AG04449 (cell line): ENCODE data around the gene TNS1.

Source experiments
- CTCF ChIA-PET: fragments of 350-600 bp; formaldehyde crosslinking; extraction: SDS; loops from one replicate; lab custom pipeline; 2021; ENCODE audit warnings: antibody characterized with exemption; lab: Yijun Ruan, JAX
- POLR2A ChIA-PET: fragments of 400-600, 350-600 bp; formaldehyde crosslinking; extraction: SDS; loops from one replicate; lab custom pipeline; 2020; ENCODE audit warnings: antibody characterized with exemption, inconsistent platforms; lab: Yijun Ruan, JAX
- DNase-seq: peaks from one replicate; pipeline ENCODE4 v3.0.0-alpha.2; 2010; ENCODE audit warnings: low read depth, low spot score
- H3K4me3 ChIP-seq: 2 replicates; pipeline ENCODE4 v1.5.1; 2011; ENCODE audit warnings: low read depth, mild to moderate bottlenecking, control low read depth, low read length
- TF ChIP-seq, protein P1 (sequence below): IDR thresholded peaks from one replicate; pipeline ENCODE4 v1.5.1; 2011; ENCODE audit warnings: mild to moderate bottlenecking, moderate library complexity, low read length, control low read depth, inconsistent platforms; ENCODE audit not compliant: insufficient read depth; ENCODE audit errors: missing control alignments

TNS1 gene

DNA sequence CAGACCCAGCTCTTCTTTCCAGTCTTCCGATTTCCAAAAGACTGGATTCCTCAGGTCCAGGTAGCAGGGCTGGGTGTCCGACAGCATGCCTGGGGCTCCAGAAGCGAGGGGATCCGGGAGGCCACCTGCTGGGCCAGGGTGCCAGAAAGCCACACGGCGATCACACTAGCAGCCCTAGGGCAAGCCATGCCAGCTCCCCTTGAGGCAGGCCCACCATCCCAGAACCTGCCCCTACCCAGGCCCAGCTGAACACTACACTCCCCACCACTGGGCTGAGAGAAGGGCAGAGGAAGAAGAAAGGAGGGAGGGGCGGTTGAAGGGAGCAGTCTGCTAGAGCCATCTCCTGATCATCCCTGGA lies 163.1 kb downstream of the TNS1 start:
- ChIA-PET POLR2A (no interaction called here), CTCF (interaction anchor here (1.6 kb wide), 1 partner anchor 9 kb away, joined by 4 read pairs; no protein-coding TSS in a partner anchor)
- TF ChIP-seq, protein P1, sequence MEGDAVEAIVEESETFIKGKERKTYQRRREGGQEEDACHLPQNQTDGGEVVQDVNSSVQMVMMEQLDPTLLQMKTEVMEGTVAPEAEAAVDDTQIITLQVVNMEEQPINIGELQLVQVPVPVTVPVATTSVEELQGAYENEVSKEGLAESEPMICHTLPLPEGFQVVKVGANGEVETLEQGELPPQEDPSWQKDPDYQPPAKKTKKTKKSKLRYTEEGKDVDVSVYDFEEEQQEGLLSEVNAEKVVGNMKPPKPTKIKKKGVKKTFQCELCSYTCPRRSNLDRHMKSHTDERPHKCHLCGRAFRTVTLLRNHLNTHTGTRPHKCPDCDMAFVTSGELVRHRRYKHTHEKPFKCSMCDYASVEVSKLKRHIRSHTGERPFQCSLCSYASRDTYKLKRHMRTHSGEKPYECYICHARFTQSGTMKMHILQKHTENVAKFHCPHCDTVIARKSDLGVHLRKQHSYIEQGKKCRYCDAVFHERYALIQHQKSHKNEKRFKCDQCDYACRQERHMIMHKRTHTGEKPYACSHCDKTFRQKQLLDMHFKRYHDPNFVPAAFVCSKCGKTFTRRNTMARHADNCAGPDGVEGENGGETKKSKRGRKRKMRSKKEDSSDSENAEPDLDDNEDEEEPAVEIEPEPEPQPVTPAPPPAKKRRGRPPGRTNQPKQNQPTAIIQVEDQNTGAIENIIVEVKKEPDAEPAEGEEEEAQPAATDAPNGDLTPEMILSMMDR: no peak
- DNase-seq: no peak
- no peak overlapping the region for H3K4me3 ChIP-seq

DNA sequence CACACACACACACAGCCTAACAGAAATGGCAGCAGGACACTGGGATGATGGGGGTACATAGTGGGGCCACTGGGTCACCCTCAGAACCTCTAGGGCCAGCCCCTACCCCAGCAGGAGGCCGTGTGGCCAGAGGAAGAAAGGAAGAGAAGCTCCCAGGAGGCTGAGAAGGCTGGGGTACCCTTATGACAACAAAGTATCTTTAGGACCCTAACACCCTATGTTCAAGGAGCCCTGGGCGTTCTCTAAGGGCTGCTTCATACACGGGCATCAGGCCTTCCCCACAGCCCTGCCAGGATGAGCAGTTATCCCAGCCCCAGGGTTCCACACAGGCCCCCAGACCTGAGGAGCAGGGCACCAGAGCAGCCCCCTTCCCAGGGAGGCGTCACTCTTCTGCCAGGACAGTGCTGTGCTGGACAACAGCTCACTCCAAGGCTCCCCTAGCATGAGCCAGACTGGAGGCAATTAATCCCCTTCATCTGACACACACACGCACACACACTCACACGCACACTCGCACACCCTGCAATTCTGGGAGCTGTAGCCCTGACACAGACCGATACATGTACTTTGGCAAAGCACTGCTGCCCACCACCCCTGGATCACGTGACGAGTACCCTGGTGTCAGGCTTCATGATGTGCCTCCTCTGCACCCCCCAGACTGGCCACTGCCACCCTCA lies 163.6 kb downstream of the TNS1 start:
- ChIA-PET CTCF (interaction anchor here (1.6 to 1.8 kb wide), 2 partner anchors 9 to 51 kb away, joined by 4 read pairs; no protein-coding TSS in a partner anchor), POLR2A (no interaction called here)
- H3K4me3 ChIP-seq: no peak overlapping the region
- TF ChIP-seq, protein P1: no peak
- no peak for DNase-seq

DNA sequence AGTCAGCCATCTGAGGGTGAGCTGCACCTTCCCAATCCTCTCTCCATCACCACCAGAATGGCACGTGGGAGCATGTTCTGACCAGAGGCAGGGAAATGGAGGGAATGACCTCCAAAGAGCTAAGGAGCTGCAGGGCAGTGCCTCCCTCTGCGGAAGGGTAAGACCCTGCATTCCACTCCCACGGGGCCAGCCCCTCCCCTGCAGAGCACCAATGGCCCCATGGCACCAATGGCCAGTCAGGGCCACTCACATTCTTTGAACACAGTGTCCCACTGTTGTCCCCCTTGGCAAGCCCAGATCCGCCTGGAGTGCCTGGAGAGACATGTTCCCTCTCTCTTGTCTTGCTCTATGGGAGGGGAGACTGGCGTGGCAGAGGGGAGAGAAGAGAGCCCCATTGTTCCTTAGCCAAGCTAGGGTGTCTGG lies 164.4 kb downstream of the TNS1 start:
- no peak for DNase-seq
- ChIA-PET CTCF (interaction anchor here (1.8 kb wide), 1 partner anchor 51 kb away, joined by 4 read pairs; no protein-coding TSS in a partner anchor), POLR2A (no interaction called here)
- no peak overlapping the region for H3K4me3 ChIP-seq
- TF ChIP-seq, protein P1: no peak

DNA sequence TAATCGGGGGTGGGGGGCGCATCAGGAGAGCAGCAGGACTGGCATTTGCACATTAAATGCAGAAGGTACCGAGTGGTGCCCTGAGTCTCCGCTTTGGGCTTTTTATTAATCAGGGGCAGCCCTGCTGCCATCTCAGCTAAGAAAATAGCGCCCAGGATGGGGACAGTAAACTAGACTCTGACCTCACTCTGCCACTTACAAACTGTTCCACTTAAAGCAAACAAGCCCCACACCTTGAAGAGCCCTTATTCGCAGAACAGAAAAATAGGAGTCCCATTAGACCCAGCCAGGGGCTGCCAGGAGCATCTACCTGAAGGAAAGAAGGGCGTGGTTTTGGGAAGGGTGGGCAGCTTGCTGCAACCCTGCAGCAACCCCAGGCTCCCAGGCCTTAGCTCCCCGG lies 165.3 kb downstream of the TNS1 start:
- TF ChIP-seq, protein P1: no peak
- ChIA-PET POLR2A (interaction anchor here (1.2 kb wide), 1 partner anchor 21 kb away, joined by 3 read pairs; no protein-coding TSS in a partner anchor), CTCF (interaction anchor here (1.0 to 3.3 kb wide), 5 partner anchors 13 to 52 kb away, joined by 3 to 9 read pairs (median 4); no protein-coding TSS in a partner anchor)
- DNase-seq: no peak
- no peak overlapping the region for H3K4me3 ChIP-seq

DNA sequence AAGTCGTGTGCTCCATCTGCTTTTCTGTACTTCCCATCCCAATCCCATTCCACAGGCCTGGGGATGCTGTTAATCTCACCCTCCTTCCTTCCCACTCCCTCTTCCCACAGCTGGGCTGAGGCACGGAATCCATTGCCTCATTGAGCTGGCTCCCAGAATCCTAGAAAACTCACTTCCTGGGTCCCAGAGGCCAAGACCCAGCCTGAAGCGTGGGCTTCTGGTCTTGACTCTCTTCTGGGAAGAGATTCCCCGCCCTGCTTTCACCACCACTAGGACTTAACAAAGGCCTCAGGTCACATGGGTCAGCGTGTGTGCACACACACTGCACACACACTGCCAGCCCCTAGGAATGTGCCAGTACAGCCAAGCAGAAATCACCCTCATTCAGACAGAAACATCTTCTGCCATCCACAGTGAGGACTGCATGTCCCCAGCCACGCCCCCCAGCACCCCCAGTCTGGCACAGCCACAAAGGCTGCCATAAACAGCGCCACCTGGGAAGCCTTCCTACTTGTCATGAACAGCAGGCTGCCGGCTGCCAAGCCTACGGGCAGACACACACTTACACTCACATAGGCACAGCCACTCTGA lies 165.8 kb downstream of the TNS1 start:
- TF ChIP-seq, protein P1: peak; percentile 39
- no peak for DNase-seq
- ChIA-PET POLR2A (interaction anchor here (0.6 to 1.2 kb wide), 4 partner anchors 12 to 32 kb away, joined by 3 read pairs; no protein-coding TSS in a partner anchor), CTCF (interaction anchor here (1.0 to 3.3 kb wide), 6 partner anchors 12 to 198 kb away, joined by 3 to 9 read pairs (median 4); no protein-coding TSS in a partner anchor)
- no peak overlapping the region for H3K4me3 ChIP-seq
